ENCODE measurements around the gene YTHDF1.

The YTHDF1 gene

DNA sequence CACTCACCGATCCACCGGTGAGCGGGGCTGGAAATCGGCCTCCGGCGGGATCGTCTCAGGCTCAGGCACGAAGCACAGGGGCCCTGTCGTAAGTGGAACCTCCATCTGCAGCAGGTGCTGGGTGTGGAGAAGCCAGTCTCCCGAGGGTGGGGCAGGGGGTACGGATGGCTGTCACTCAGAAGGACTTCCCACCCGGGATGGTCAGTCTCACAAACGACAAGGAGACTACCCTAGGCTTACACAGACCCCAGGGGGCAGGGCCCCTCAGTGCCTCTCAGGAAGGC, 27.8 kb downstream of the YTHDF1 start:
- DNase-seq (ENCODE audit: insufficient read length, low spot score) (no peak), FAIRE-seq (no peak)

DNA sequence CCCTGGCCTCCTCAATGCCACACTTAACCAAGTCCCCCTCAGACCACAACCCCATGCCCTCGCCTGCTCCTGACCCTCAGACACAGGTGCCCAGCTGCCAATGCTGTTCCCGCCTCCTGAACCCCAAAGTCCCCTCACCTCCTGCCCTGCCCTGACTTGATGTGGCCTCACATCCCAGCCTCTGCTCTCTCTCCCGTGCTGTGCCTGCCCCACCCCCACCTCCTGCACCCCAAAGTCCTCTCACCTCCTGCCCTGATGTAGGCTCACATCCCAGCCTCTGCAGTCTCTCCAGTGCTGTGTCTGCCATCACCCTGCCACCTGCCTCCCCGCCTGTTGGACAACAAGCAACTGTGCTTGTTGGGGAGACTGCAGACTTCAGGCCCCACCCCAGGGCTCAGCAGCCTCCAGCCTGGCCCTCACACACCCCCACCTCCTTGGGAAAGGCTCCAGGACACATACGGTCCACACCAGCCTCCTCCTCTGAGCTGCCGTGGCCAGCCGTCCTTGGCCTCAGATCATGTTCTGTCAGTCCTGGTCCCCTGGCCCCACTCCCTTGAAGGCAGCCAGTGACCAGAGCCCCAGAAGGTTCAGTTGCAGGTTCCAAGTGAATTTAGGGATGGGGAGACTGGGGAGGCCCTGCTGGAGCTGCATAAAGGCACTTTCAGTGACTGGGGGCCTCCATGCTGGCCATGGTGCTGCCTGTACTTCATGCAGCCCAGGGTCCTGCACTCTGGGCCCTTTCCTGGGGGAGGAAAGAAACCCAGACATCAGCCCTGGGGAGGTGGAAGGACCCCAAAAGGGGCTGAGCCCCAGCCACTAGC, 28.4 kb downstream of the YTHDF1 start:
- no peak for FAIRE-seq
- no peak for DNase-seq (ENCODE audit: insufficient read length, low spot score)

DNA sequence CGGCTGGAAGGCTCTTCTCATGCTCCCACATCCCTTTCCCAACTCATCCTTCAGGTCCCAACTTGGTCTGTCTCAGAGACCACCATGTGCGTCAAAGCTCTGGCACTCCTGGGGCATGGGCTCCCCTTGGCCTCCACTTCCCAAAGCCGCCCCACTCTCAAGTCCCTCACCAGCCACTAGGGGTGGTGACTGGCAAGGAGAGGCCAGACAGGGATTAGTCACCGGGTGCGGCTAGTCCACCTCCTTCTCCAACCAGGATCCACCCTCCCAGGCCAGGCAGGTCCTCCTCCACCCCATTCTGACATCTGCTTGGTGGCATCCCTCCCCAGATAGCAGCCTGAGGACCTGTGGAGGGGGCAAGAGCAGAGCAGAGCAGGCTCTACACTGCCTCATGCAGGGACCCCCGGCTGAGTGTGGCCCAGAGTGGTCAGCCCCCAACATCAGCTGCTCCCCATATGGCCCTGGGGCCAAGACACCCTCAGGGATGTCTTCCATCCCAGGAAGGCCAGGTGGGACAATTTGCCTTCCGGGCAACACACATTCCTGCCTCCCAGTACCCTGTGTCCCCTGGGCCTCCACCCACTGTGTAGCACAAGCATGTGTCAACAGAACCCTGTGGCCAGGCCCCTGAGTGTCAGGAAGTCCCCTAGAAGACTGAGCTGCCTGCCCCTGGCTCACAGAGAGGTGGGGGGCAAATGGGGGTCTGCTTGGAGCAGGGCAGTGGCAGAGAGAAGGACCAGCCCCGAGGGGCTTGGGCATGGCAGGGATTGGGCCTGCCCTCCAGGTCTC, 29.2 kb downstream of the YTHDF1 start:
- FAIRE-seq (no peak), DNase-seq (ENCODE audit: insufficient read length, low spot score) (no peak)

DNA sequence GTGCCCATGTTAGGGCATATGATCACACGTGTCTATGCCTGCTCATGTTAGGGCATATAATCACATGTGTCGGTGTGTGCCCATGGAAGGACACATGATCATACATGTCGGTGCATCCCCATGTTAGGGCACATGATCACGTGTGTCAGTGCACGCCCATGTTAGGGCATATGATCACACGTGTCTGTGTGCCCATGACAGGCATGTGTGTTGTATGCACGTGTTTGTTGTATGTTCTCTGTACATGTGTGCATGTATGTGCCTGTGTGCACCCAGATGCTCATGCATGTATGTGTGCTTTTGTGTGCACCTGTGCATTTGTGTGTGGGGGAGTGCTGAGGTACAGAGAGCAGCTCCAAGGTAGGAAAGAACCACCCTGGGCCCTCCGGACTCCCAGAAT, 29.8 kb downstream of the YTHDF1 start:
- no peak for DNase-seq (ENCODE audit: insufficient read length, low spot score)
- no peak for FAIRE-seq

DNA sequence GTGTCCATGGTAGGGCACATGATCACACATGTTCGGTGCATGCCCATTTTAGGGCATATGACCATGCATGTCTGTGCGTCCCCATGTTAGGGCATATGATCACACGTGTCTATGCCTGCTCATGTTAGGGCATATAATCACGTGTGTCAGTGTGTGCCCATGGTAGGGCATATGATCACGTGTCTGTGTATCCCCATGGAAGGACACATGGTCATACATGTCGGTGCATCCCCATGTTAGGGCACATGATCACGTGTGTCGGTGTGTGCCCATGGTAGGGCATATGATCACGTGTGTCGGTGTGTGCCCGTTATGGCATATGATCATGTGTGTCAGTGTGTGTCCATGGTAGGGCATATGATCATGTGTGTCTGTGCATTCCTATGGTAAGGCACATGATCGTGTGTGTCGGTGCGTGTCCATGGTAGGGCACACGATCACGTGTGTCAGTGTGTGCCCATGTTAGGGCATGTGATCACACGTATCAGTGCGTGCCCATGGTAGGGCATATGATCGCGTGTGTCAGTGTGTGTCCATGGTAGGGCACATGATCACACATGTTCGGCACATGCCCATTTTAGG, 30.6 kb downstream of the YTHDF1 start:
- DNase-seq (ENCODE audit: insufficient read length, low spot score) (no peak), FAIRE-seq (no peak)

DNA sequence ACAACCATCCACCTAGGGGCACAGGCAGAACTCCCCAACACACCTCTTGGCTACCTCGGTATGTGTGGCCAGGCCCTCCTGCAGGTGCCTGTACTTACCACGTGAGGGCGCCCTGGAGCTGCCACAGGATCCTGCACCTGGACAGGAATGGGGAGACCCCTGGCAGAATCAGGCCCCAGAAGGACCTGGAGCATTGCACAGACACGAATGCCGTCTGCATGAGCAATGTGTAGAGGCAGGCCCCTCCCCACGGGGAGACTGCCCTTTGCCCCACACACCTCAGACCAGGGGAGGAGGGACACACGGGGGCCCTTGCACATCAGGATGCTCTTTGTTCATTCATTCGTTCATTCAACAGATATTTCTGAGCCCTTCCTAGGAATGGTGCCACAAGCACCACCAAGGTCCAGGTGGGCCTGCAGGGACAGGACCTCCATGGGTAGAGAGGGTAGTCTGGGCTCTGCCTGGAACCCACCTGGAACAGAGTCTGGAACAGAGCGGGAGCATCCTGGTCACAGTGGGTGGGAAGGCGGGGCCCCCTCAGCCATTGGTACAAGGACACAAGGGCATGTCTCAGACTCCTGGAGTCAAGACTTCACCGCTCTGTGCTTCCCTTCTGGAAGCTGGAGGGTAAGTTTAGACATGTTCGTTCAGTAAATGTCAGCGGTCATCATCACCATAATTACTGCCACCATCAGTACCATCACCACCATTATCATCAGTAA, 32.3 kb downstream of the YTHDF1 start:
- peak; percentile 78 for DNase-seq (ENCODE audit: insufficient read length, low spot score)
- FAIRE-seq = peak; percentile 74

DNA sequence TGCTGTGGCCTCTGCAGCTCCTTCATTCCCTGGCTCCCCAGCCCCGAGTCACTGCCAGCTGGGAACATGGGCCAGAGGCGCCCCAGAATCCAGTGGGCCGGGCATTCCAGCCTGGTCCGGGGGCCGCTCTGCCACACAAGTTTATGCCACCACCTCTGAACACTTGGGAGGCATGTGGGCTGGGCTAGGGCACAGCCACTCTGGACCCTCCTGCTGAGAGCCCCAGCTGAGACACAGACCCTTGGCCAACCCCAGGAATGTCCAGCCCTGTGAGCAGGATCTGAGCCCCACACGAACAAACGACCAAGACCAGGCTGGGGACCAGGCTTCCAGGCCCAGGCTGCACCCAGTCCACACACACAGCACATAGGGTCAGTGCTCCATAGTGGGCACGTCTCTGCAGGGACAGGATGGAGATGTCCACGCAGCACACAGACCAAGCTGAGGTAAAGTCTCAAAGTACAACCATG, 33.0 kb downstream of the YTHDF1 start:
- no peak for DNase-seq (ENCODE audit: insufficient read length, low spot score)
- no peak for FAIRE-seq

DNA sequence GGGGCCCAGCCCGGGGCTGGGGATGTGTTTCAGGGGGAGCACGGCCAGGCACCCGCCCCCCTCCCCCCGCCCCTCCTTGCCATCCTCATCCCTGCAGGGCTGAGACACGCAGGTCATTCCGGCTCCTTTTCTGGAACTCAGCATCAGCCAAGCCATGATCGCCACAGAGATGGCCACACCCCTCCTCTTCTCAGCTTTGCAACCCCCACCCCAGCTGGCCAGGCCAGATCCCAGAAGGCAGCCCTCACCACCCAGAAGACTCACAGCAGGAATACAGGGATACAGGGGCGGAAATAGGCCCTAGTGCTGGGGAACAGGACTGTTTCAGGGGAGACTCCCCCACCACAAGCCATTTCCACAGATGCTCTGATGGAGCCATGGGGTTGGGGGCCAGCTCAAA, 33.5 kb downstream of the YTHDF1 start:
- DNase-seq (ENCODE audit: insufficient read length, low spot score) = no peak

DNA sequence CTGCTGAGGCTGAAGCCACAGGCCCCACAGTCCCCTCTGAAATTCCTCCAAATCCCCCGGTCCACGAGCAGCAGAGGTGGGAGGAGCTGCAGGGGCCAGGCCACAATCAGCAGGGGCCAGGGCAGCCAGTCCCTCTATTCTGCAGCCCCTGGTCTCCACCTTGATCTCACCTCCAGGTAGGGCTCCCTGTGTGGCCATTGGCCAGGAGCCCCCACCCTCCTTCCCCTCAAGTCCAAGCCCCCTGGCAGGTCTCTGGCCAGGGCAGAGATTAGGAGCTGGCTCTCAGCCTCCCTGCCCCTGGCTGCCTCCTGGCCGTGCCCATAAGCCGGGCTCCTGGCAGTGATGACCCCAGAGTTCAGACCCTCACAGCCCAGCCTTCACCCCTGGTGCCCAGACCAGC, 34.7 kb downstream of the YTHDF1 start:
- no peak for DNase-seq (ENCODE audit: insufficient read length, low spot score)
- no peak for FAIRE-seq

More for the DNA sequence above, 33.5 kb downstream of the YTHDF1 start:
- FAIRE-seq = no peak

DNA sequence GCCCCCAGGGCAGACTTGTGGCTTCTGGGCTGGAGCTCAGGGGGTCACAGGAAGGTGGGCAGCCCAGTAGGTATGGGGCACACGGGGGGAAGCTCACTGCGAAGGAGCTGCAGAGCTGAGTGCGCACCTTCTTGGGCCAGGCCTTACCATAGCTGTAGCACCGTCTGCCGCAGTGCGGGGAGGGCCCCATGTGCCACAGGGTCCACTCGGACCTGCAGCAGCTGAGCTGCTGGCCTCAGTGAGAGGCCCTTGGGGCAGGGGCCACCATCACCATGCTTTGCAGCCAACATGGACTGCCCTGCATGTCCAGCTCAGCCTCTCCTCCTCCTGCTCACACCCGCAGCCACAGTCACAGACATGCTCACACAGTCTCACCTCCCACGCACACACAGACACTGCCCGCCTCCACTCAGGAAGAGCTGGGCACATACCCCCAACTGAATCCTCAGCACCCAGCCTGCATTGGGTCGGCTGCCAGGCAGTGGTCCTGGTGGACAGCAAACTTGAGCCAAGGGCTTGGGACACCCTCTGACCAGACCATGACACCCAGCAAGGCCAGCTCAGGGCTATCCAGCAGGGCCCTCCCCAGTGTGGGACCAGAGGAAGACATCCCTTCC, 35.3 kb downstream of the YTHDF1 start:
- DNase-seq (ENCODE audit: insufficient read length, low spot score) = no peak
- no peak for FAIRE-seq

DNA sequence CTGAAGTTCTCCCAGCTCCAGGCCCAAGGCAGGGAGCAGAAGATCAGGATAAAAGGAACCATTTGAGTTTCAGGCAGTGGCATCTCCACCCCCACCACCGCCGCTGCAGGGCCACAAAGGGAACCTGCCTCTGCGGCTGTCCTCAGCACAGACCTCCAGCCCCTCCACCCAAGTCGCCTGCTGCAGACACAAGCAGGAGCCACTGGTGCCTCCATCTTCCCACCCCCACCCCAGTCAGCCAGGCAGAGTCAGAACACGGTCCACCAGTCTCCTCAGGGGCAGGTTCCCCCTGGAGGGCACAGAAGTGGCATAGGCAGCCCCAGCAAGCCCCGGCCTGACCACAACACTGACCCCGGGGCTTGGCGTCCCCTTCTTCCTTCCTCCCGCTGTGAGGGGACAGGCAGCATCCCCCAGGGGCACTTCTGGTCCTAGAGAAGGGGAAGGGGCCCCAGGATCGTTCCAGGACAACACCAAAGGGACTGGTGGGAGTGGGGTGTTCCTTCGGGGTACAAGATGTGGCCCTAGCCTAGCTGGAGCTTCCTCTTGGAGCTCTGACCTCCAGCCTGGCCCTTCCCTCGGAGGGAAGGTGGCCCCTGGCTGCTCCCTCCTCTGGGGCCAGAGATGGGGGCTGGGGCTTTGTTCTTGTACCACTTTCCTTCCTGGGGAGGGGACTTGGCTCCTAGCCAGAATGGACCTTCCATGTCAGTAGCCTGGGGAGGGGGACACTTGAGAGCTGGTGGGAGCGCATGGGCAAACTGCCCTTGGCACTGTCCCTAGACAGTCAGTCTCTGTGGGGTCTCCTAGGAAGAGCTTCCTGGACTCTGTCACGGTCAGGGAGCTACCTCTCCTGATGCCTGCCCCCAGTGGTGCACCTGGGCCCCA, 36.0 kb downstream of the YTHDF1 start:
- FAIRE-seq (no peak), DNase-seq (ENCODE audit: insufficient read length, low spot score) (no peak)

DNA sequence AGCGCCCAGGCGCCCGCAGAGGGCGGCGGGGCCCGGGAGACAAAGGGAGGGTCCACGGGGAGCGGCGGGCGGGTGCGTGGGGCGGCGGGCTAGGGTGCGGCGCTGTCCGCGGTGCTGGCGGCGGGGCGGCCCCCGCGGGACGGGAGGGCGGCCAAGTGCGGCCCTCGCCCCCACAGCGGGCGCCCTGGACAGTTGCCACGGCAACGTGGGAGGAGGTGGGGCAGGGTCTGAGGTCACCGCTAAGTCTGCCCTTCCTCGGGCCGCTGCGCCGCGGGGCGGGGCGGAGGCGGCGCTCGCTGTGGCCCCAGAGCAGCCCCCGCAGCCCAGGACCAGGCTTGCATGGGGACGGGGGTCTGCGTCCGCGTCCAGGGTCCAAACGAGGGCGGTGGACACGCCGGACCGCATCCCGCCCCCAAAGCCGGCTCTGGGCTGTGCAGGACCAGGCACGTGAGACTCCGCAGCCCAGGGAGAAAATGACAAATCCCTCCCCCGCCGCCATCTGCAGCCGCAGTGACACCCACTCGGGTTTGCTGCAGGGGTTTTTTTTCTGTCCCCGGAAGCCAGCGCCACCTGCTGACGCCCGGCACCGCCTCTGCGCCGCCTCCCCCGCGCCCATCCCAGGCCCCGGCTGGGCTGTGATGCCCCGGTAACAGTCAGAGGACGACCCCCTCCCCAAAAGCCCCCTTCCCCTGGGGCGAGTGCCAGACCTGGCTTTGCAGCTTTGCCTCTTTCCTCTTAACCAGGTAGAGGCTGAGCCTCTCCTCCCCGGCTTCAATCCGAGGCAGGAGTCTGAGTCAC, 36.8 kb downstream of the YTHDF1 start:
- peak; percentile 95 for DNase-seq (ENCODE audit: insufficient read length, low spot score)
- no peak for FAIRE-seq

DNA sequence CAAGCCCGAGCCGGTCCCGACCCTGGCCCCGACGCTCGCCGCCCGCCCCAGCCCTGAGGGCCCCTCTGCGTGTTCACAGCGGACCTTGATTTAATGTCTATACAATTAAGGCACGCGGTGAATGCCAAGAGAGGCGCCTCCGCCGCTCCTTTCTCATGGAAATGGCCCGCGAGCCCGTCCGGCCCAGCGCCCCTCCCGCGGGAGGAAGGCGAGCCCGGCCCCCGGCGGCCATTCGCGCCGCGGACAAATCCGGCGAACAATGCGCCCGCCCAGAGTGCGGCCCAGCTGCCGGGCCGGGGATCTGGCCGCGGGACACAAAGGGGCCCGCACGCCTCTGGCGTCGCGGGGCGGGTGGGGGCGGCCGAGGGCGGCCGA, 37.5 kb downstream of the YTHDF1 start:
- FAIRE-seq (no peak), DNase-seq (ENCODE audit: insufficient read length, low spot score) (no peak)

DNA sequence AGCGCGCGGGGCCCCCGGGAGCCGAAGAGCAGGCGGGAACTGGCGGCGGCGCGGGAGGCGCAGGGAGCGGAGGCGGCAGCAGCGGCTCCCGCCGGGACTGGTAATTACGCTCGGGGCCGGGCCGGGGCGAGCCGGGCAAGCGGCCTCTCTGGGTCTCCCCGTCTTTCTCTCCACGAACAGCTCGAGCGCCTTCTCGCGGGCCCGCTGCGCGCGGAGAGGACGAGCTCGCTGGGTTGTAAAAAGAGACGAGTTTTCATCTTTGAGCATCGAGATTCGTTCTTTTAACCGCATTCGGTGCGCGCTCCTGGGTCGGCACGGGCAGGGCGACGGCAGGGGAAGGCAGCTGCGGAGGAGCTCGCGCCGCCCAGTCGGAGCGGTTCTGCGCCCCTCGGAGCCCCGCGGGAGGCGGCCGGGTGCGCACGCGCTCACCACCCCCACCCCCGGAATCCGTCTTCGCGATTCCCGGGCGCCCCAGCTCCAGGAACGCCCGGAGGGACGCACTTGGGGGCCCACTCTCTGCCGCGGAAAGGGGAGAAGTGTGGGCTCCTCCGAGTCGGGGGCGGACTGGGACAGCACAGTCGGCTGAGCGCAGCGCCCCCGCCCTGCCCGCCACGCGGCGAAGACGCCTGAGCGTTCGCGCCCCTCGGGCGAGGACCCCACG, 38.0 kb downstream of the YTHDF1 start:
- DNase-seq (ENCODE audit: insufficient read length, low spot score) = no peak

DNA sequence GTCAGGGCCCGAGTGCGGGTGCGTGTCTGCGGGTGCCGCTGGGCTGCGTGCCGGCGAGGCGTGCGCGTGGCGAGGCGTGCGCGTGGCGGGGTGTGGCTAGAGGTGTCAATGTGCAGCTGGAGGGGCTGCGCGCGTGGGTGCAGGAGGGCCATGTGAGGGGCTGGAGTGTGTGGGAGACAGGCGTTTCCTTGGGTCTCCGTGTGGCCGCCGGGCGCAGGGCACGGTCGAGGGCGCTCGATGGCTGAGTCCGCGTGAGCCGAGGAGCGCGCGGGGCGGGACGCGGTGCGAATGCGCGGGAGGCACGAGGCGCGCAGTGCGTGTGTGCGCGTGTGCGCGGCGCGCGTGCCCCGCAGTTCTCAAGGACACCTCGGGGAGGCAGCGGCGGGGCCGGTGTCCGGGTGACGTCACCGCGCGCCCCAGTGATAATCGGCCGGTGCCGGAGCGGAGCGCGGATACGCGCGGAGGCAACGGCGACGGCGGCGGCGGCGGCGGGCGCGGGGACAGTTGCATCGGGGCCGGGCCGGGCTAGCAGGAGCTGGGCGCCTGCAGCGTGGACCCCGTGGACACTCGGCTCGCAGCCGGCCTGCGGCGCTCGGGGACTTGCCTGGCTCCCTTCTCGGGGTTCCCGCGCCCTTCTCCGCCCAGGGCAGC, 38.7 kb downstream of the YTHDF1 start:
- FAIRE-seq (no peak), DNase-seq (ENCODE audit: insufficient read length, low spot score) (no peak)

More for the DNA sequence above, 38.0 kb downstream of the YTHDF1 start:
- no peak for FAIRE-seq

DNA sequence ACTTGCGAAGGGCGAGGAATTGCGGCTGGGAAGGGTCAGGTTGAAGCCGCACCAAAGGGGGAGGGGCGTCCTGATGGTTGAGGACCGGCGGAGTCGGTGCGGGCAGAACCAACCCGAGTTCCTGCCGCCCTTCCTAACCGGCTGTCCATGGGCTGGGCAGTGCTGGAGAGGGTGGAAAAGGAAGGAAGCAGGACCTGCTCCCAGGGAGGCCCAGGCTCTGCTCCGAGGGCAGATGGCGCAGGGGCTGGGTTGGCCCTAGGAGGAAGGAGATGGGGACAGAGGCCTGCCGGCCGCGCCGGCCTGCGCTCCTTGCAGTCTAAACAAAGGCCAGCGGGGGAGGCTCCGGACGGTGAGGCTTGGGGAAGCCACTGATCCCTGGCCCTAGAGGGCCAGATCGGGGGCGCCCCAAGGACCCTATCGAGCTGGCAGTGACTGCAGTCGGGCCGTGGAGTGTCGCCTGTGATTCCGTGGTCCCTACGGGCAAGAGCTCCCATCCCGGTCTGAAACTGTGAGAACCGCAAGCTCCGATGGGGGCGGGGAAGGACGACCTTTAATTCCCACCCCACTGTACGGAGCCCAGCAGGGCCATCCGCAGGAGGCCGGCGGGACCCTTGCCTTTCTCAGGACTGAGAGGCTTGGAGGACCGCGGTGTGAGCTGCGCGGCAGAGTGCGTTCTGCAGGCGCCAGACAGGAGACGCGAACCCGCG, 39.4 kb downstream of the YTHDF1 start:
- DNase-seq (ENCODE audit: insufficient read length, low spot score) (no peak), FAIRE-seq (no peak)

DNA sequence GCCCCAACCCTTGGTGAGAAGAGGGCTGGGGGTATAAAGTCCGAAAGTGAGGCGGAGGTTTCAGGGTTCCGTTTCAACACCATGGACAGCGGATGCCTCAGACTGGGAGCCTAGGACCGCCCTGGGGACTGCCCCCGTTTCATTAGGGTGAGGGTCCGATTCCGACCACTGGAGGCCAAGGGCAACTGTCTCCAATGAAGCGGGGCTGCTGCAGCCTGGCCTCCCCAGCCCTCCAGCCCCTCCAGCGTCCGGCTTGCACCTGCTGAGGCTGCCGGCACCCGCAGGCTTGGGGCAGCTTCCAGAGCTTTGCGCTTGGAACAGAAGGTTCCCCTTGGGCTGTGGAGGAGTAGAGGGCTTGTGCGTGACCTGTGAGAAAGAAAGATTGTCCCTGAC, 39.9 kb downstream of the YTHDF1 start:
- DNase-seq (ENCODE audit: insufficient read length, low spot score) (no peak), FAIRE-seq (no peak)
